Mononuclear cell (primary cell): Measurements from ENCODE around the gene TWSG1. TPM values are rescaled to one million over a fixed set of nuclear protein-coding genes. Genes with fewer than 3 reads are reported as not detected.
"Not testable (repeated sequence)": the region's sequence is repeated elsewhere in the genome, so short reads cannot be mapped to it uniquely, and the experiment has no call there.

Source experiments
- H3K27me3 ChIP-seq: 2 replicates; pipeline ENCODE4 v1.6.0; 2011; ENCODE audit warnings: low read length, control low read depth; ENCODE audit not compliant: insufficient read depth
- H3K4me1 ChIP-seq: 2 replicates; pipeline ENCODE4 v1.5.1; 2011; ENCODE audit warnings: mild to moderate bottlenecking, low read length, control low read depth; ENCODE audit not compliant: insufficient read depth
- H3K4me3 ChIP-seq: 2 replicates; pipeline ENCODE4 v1.5.1; 2011; ENCODE audit warnings: mild to moderate bottlenecking, low read length, moderate library complexity
- H3K9me3 ChIP-seq: 2 replicates; pipeline ENCODE4 v1.5.1; 2011; ENCODE audit warnings: low read depth, mild to moderate bottlenecking, control low read depth, low read length
- total RNA-seq: library from RNA; depleted of rRNA; stranded (reverse); fragments of >200 nt; gene quantifications from one replicate; pipeline ENCODE4 v1.2.3, GENCODE V29; 2012

The TWSG1 gene
- total RNA-seq, 1 donor = 9.2 TPM

GRCh38 chr18:9421096-9421900 is 86.7 kb downstream of the TWSG1 start:
- Histone ChIP-seq H3K4me3 (no peak overlapping the region), H3K9me3 (no peaks in the 10 kb centered on the region), H3K27me3 (no peaks in the 10 kb centered on the region), H3K4me1 (no peaks in the 10 kb centered on the region)

- no peaks in the 10 kb centered on the region for H3K27me3 ChIP-seq
- H3K4me1 ChIP-seq = no peaks in the 10 kb centered on the region
- H3K4me3 ChIP-seq = no peak overlapping the region
- no peaks in the 10 kb centered on the region for H3K9me3 ChIP-seq
Measured at GRCh38 chr18:9421901-9422327, 87.3 kb downstream of the TWSG1 start.

- H3K4me3 ChIP-seq = no peak overlapping the region
- H3K4me1 ChIP-seq = no peaks in the 10 kb centered on the region
- H3K9me3 ChIP-seq = no peaks in the 10 kb centered on the region
- H3K27me3 ChIP-seq = no peaks in the 10 kb centered on the region
Measured at GRCh38 chr18:9422816-9423519, 88.4 kb downstream of the TWSG1 start.

- H3K4me3 ChIP-seq, H3K9me3 ChIP-seq, H3K27me3 ChIP-seq, H3K4me1 ChIP-seq: not testable (repeated sequence)
Measured at GRCh38 chr18:9423648-9424047, 89.1 kb downstream of the TWSG1 start.

- H3K27me3 ChIP-seq, H3K4me1 ChIP-seq, H3K9me3 ChIP-seq, H3K4me3 ChIP-seq: not testable (repeated sequence)
Measured at GRCh38 chr18:9424235-9424634, 89.7 kb downstream of the TWSG1 start.

- Histone ChIP-seq H3K4me3 (no peak overlapping the region), H3K27me3 (no peaks in the 10 kb centered on the region), H3K9me3 (no peaks in the 10 kb centered on the region), H3K4me1 (no peaks in the 10 kb centered on the region)
Measured at GRCh38 chr18:9426753-9427152, 92.2 kb downstream of the TWSG1 start.

- H3K9me3 ChIP-seq = no peaks in the 10 kb centered on the region
Measured at GRCh38 chr18:9428301-9428706, 93.7 kb downstream of the TWSG1 start.

GRCh38 chr18:9428862-9429661 is 94.5 kb downstream of the TWSG1 start:
- Histone ChIP-seq H3K9me3 (no peaks in the 10 kb centered on the region), H3K4me3 (no peak overlapping the region), H3K4me1 (peaks cover 9% of the 10 kb centered on the region), H3K27me3 (no peaks in the 10 kb centered on the region)

More at GRCh38 chr18:9428301-9428706, 93.7 kb downstream of the TWSG1 start:
- Histone ChIP-seq H3K27me3 (no peaks in the 10 kb centered on the region), H3K4me1 (peaks cover 3% of the 10 kb centered on the region), H3K4me3 (no peak overlapping the region)

- Histone ChIP-seq H3K27me3 (no peaks in the 10 kb centered on the region), H3K4me3 (no peak overlapping the region), H3K4me1 (peaks cover 14% of the 10 kb centered on the region), H3K9me3 (no peaks in the 10 kb centered on the region)
Measured at GRCh38 chr18:9429662-9429993, 95.1 kb downstream of the TWSG1 start.

GRCh38 chr18:9430315-9430714 is 95.7 kb downstream of the TWSG1 start:
- not testable (repeated sequence) for H3K9me3 ChIP-seq, H3K27me3 ChIP-seq, H3K4me3 ChIP-seq
- peaks cover 14% of the 10 kb centered on the region for H3K4me1 ChIP-seq

GRCh38 chr18:9431296-9431695 is 96.7 kb downstream of the TWSG1 start:
- Histone ChIP-seq H3K9me3 (no peaks in the 10 kb centered on the region), H3K4me3 (no peak overlapping the region), H3K27me3 (no peaks in the 10 kb centered on the region), H3K4me1 (peaks cover 14% of the 10 kb centered on the region)

GRCh38 chr18:9433122-9433521 is 98.5 kb downstream of the TWSG1 start:
- H3K4me1 ChIP-seq = peaks cover 14% of the 10 kb centered on the region
- not testable (repeated sequence) for H3K4me3 ChIP-seq, H3K27me3 ChIP-seq, H3K9me3 ChIP-seq

- no peaks in the 10 kb centered on the region for H3K27me3 ChIP-seq
- no peak overlapping the region for H3K4me3 ChIP-seq
- H3K9me3 ChIP-seq = no peaks in the 10 kb centered on the region
- peaks cover 14% of the 10 kb centered on the region for H3K4me1 ChIP-seq
Measured at GRCh38 chr18:9433671-9434121, 99.1 kb downstream of the TWSG1 start.

- Histone ChIP-seq H3K4me3 (no peak overlapping the region), H3K4me1 (peaks cover 14% of the 10 kb centered on the region), H3K27me3 (no peaks in the 10 kb centered on the region), H3K9me3 (no peaks in the 10 kb centered on the region)
Measured at GRCh38 chr18:9434122-9434701, 99.6 kb downstream of the TWSG1 start.

GRCh38 chr18:9435041-9435440 is 100.5 kb downstream of the TWSG1 start:
- H3K4me1 ChIP-seq = peaks cover 14% of the 10 kb centered on the region
- H3K27me3 ChIP-seq = no peaks in the 10 kb centered on the region
- H3K4me3 ChIP-seq = no peak overlapping the region
- H3K9me3 ChIP-seq = no peaks in the 10 kb centered on the region
